Psoas muscle (tissue), 8 donors: ENCODE results near the gene THRSP. TPM values are rescaled to one million over a fixed set of nuclear protein-coding genes. Genes with fewer than 3 reads are reported as not detected.
"Not testable (repeated sequence)": the region's sequence is repeated elsewhere in the genome, so short reads cannot be mapped to it uniquely, and the experiment has no call there.

Experiments used
- ATAC-seq, 4 donors: fragments of 200-7000 bp; cut with Tn5 transposase; one replicate each; pipeline ENCODE4 v1.9.1; 2020; ENCODE audit warnings: moderate library complexity in 3 of 4, mild to moderate bottlenecking in 2 of 4
- DNase-seq, 2 donors: peaks; one replicate each; pipeline ENCODE4 v3.0.0-alpha.2; 2020
- H3K27ac ChIP-seq: fragments of 200-600 bp; one replicate; pipeline ENCODE4 v1.8.0; 2022
- H3K27me3 ChIP-seq, 3 donors: fragments of 200-600 bp in 1 of 3; one replicate each; pipeline versions ENCODE4 v1.6.1 to v1.8.0; 2013 to 2022; ENCODE audit warnings: low read length in 2 of 3, mild to moderate bottlenecking in 2 of 3, moderate library complexity in 1 of 3; ENCODE audit not compliant: insufficient read depth in 3 of 3
- H3K36me3 ChIP-seq, 2 donors: fragments of 200-600 bp in 1 of 2; one replicate each; pipeline versions ENCODE4 v1.6.1 to v1.8.0; 2013 to 2022; ENCODE audit warnings: low read depth in 1 of 2, mild to moderate bottlenecking in 1 of 2, moderate library complexity in 1 of 2; ENCODE audit not compliant: insufficient read depth in 1 of 2
- H3K4me1 ChIP-seq: fragments of 200-600 bp; one replicate; pipeline ENCODE4 v1.8.0; 2022
- H3K4me3 ChIP-seq: fragments of 200-600 bp; one replicate; pipeline ENCODE4 v1.8.0; 2022; ENCODE audit warnings: mild to moderate bottlenecking
- H3K9me3 ChIP-seq: fragments of 200-600 bp; one replicate; pipeline ENCODE4 v1.8.0; 2022
- CTCF ChIP-seq: fragments of 200-600 bp; IDR thresholded peaks from one replicate; pipeline ENCODE4 v1.8.0; 2022; ENCODE audit warnings: antibody characterized with exemption
- WGBS, 3 donors: extraction: QIAGEN DNeasy Blood & Tissue Kit; methylation state at CpG; one replicate each; pipeline versions ENCODE4 v1.1.6 to v1.1.7; 2013; 5-methylcytosine and 5-hydroxymethylcytosine counted together
- intact Hi-C, 2 donors: fragments of 100-400 bp; cut with DNase I; formaldehyde crosslinking; loops; one replicate each; pipeline versions ENCODE4 v1.11.0 to v1.14.2; 2022
- polyA plus RNA-seq, 3 donors: library from polyadenylated mRNA; stranded (reverse); fragments of 200-250 nt; gene quantifications; one replicate each; pipeline ENCODE4 v1.2.3, GENCODE V29; 2013
- total RNA-seq, 4 donors: library from RNA; stranded (reverse); fragmentation: NEBNext Ultra II Directional in 2 of 4; extraction: Animal tissue kit (Norgen Biotek cat#: 25700) in 2 of 4; gene quantifications; one replicate each; pipeline versions ENCODE4 v1.2.1 to v1.2.4, GENCODE V29; 2021 to 2023
- donor health status: healthy with polysubstance abuse.
- donor health status: DM: no; HTN: no; CAD: no; lungs with moderate emphysema.
- donor health status: Bipolar disorder and iron deficiency.
- donor health status: healthy.
- donor health status: DM: yes; HTN: yes; CAD: no.
- donor health status: DM: no; HTN: no; CAD: no.
- donor health status: DM: no; HTN: no; CAD: no.
- donor health status: DM: yes; HTN: yes; CAD: no.

The THRSP gene
- total and polyA plus RNA-seq, 7 donors, result 0.24 to 7.2 (median 2.2) TPM

DNA sequence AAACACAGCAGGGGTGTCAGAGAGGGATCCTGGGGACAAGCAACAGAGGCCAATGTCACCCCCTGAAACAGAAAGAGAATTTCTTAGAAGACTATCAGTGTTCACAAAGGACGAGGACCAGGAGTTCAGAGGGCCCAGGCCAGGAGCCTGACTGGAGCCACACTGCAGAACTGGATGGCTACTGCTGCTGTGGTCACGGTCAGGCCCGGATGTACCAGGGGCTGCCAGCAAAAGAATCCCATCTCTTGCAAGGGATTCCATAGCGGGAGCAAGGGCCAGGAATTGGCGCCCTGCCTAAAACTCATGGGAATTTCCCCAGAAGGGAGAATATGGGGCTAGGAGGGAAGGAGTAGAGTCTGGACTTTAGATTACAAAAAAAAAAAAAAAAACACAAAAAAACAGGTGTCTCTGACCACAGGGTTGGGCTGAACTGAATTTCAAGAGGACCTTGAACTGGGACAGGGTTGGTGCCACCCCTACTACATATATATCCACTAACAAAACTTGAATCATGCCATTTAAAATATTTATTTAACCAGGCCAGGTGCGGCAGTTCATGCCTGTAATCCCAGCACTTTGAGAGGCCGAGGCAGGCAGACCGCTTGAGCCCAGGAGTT lies 24.9 kb upstream of the THRSP start:
- Histone ChIP-seq H3K9me3 (no peaks in the 10 kb centered on the region), H3K4me3 (no peak overlapping the region), H3K36me3 (no peaks in the 10 kb centered on the region), H3K4me1 (no peaks in the 10 kb centered on the region), H3K27ac (no peak overlapping the region), H3K27me3 (no peaks in the 10 kb centered on the region)
- DNase-seq (no peak), ATAC-seq (no peak)
- WGBS, 3 donors, result 68 to 76% (median 75%) methylated on average over 8 of the region's 8 CpGs
- intact Hi-C loops, result no loop called here
- no peak for TF ChIP-seq CTCF

DNA sequence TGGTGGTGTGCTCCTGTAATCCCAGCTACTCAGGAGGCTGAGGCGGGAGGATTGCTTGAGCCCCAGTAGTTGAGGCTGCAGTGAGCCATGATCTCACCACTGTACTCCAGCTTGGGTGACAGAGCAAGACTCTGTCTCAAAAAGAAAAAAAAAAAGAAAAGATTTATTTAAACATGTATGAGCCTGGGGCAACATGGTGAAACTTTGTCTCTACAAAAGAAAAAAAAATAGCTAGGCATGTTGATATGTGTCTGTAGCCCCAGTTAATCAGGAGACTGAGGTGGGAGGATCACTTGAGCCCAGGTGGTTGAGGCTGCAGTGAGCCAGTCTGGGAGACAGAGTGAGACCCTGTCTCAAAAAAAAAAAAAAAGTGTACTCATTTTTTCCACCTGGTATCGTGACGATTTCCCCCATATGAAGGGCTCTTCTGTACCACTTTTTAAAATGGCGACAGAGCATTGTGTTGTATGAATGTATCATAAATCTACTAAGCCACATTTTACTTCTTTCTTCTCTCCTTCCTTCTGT lies 24.2 kb upstream of the THRSP start:
- Histone ChIP-seq H3K9me3 (no peaks in the 10 kb centered on the region), H3K27ac (peak overlapping the region; percentile 73), H3K4me3 (no peak overlapping the region), H3K4me1 (no peaks in the 10 kb centered on the region), H3K27me3 (no peaks in the 10 kb centered on the region), H3K36me3 (no peaks in the 10 kb centered on the region)
- no peak for TF ChIP-seq CTCF
- DNase-seq, result no peak
- intact Hi-C loops, result no loop called here
- 68 to 83% (median 71%) methylated on average over 4 of the region's 4 CpGs for WGBS, 3 donors
- ATAC-seq, result no peak

- H3K36me3 ChIP-seq, result no peaks in the 10 kb centered on the region
These were observed 23.6 kb upstream of the THRSP start for GRCh38 chr11:78039919-78040671.

GRCh38 chr11:78040691-78041379 lies 22.8 kb upstream of the THRSP start:
- Histone ChIP-seq H3K36me3 (no peaks in the 10 kb centered on the region), H3K27me3 (no peaks in the 10 kb centered on the region), H3K9me3 (no peaks in the 10 kb centered on the region), H3K4me1 (no peaks in the 10 kb centered on the region), H3K27ac (no peak overlapping the region), H3K4me3 (peak overlapping the region; percentile 45)
- TF ChIP-seq CTCF, result no peak
- intact Hi-C loops, result loop anchor here in 1 of 2 donors (10.0 kb wide), 1 partner anchor 266 kb away; no protein-coding TSS in a partner anchor
- no peak for DNase-seq
- WGBS, 3 donors, result 89 to 93% (median 93%) methylated on average over 15 of the region's 15 CpGs
- ATAC-seq, result no peak

More at GRCh38 chr11:78039919-78040671, 23.6 kb upstream of the THRSP start:
- WGBS, 3 donors, result 13 to 25% (median 16%) methylated on average over 7 of the region's 7 CpGs
- intact Hi-C loops, result loop anchor here in 1 of 2 donors (10.0 kb wide), 1 partner anchor 265 kb away; no protein-coding TSS in a partner anchor
- H3K4me3 ChIP-seq, result peak overlapping the region; percentile 45
- H3K27ac ChIP-seq, result peak overlapping the region; percentile 73
- ATAC-seq (peak in 1 of 4 donors; percentile 58), DNase-seq (peak; percentile 74 to 79)
- no peaks in the 10 kb centered on the region for H3K27me3 ChIP-seq
- TF ChIP-seq CTCF, result no peak
- H3K4me1 ChIP-seq, result no peaks in the 10 kb centered on the region
- no peaks in the 10 kb centered on the region for H3K9me3 ChIP-seq

DNA sequence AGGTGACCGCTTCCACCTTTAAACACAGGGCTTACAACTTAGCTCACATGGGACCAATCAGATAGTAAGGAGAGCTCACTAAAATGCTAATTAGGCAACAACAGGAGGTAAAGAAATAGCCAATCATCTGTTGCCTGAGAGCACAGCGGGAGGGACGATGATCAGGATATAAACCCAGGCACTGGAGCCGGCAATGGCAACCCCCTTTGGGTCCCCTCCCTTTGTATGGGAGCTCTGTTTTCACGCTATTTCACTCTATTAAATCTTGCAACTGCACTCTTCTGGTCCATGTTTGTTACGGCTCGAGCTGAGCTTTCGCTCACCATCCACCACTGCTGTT lies 22.3 kb upstream of the THRSP start:
- not testable (repeated sequence) for H3K4me3 ChIP-seq, ATAC-seq, H3K27me3 ChIP-seq, H3K4me1 ChIP-seq, DNase-seq, H3K9me3 ChIP-seq, H3K36me3 ChIP-seq, H3K27ac ChIP-seq
- intact Hi-C loops, result loop anchor here in 1 of 2 donors (10.0 kb wide), 1 partner anchor 267 kb away; no protein-coding TSS in a partner anchor
- WGBS, 3 donors, result 66 to 84% (median 76%) methylated on average over 7 to 8 of the region's 8 CpGs
